Left lung (tissue), 10 donors: Measurements from ENCODE around the gene ARFGAP3. TPM values are rescaled to one million over a fixed set of nuclear protein-coding genes. Genes with fewer than 3 reads are reported as not detected.

Experiments used
- ATAC-seq: fragments of 200-7000 bp; cut with Tn5 transposase; one replicate; pipeline ENCODE4 v1.9.1; 2020; ENCODE audit warnings: moderate library complexity
- DNase-seq, 4 donors: peaks; one replicate each; pipeline ENCODE4 v3.0.0-alpha.2; 2013 to 2020
- H3K27ac ChIP-seq, 2 donors: fragments of 200-600 bp; sonication (generic) in 1 of 2; one replicate each; pipeline versions ENCODE4 v1.5.0 to v1.8.0; 2020 to 2021
- H3K27me3 ChIP-seq, 2 donors: fragments of 200-600 bp; sonication (generic) in 1 of 2; one replicate each; pipeline versions ENCODE4 v1.5.0 to v1.8.0; 2020 to 2021
- H3K36me3 ChIP-seq, 2 donors: fragments of 200-600 bp; sonication (generic) in 1 of 2; one replicate each; pipeline versions ENCODE4 v1.5.0 to v1.8.0; 2020 to 2021
- H3K4me1 ChIP-seq, 2 donors: fragments of 200-600 bp; one replicate each; pipeline ENCODE4 v1.8.0; 2021
- H3K4me3 ChIP-seq, 2 donors: fragments of 200-600 bp; sonication (generic) in 1 of 2; one replicate each; pipeline versions ENCODE4 v1.5.0 to v1.8.0; 2020 to 2021; ENCODE audit warnings: mild to moderate bottlenecking in 1 of 2
- H3K9me3 ChIP-seq, 2 donors: fragments of 200-600 bp; sonication (generic) in 1 of 2; one replicate each; pipeline versions ENCODE4 v1.5.0 to v1.8.0; 2020 to 2021
- intact Hi-C, 2 donors: fragments of 100-400 bp; cut with DNase I; formaldehyde crosslinking; loops; one replicate each; pipeline versions ENCODE4 v1.11.2 to v1.14.2; 2022
- polyA plus RNA-seq, 6 donors: library from polyadenylated mRNA; unstranded; fragments of 120-200 nt; gene quantifications; one replicate each; pipeline ENCODE4 v1.2.1, GENCODE V29; 2013; ENCODE audit not compliant: insufficient read length in 6 of 6
- total RNA-seq, 2 donors: library from RNA; stranded (reverse); fragmentation: NEBNext Ultra II Directional; extraction: Animal tissue kit (Norgen Biotek cat#: 25700); gene quantifications; one replicate each; pipeline ENCODE4 v1.2.1, GENCODE V29; 2021
- TF ChIP-seq, protein P1 (sequence below), 2 donors: fragments of 200-600 bp; sonication (generic) in 1 of 2; IDR thresholded peaks; one replicate each; pipeline versions ENCODE4 v1.5.0 to v1.8.0; 2021; ENCODE audit warnings: antibody characterized with exemption in 2 of 2
- donor health status: DM: no; HTN: yes; CAD: no.
- donor health status: DM: no; HTN: no; CAD: no.

The ARFGAP3 gene
- total and polyA plus RNA-seq, 8 donors: 42.4 to 58.1 (median 49.6) TPM

GRCh38 chr22:42847110-42847509 is 10.0 kb downstream of the ARFGAP3 start:
- DNase-seq: no peak
- TF ChIP-seq, protein P1, sequence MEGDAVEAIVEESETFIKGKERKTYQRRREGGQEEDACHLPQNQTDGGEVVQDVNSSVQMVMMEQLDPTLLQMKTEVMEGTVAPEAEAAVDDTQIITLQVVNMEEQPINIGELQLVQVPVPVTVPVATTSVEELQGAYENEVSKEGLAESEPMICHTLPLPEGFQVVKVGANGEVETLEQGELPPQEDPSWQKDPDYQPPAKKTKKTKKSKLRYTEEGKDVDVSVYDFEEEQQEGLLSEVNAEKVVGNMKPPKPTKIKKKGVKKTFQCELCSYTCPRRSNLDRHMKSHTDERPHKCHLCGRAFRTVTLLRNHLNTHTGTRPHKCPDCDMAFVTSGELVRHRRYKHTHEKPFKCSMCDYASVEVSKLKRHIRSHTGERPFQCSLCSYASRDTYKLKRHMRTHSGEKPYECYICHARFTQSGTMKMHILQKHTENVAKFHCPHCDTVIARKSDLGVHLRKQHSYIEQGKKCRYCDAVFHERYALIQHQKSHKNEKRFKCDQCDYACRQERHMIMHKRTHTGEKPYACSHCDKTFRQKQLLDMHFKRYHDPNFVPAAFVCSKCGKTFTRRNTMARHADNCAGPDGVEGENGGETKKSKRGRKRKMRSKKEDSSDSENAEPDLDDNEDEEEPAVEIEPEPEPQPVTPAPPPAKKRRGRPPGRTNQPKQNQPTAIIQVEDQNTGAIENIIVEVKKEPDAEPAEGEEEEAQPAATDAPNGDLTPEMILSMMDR (IDR thresholded peaks at IDR 0.05): no peak
- Histone ChIP-seq H3K9me3 (no peaks in the 10 kb centered on the region), H3K27ac (no peak overlapping the region), H3K4me3 (no peak overlapping the region), H3K4me1 (no peaks in the 10 kb centered on the region), H3K27me3 (no peaks in the 10 kb centered on the region), H3K36me3 (peaks cover 0 to 49% of the 10 kb centered on the region in 2 donors)
- intact Hi-C loops: no loop called here
- ATAC-seq: no peak

- DNase-seq: no peak
- peaks cover 0 to 66% of the 10 kb centered on the region in 2 donors for H3K36me3 ChIP-seq
- ATAC-seq: no peak
- no peak overlapping the region for H3K27ac ChIP-seq
- no peaks in the 10 kb centered on the region for H3K9me3 ChIP-seq
- no peak overlapping the region for H3K4me3 ChIP-seq
- H3K27me3 ChIP-seq: no peaks in the 10 kb centered on the region
- intact Hi-C loops: no loop called here
- TF ChIP-seq, protein P1 (IDR thresholded peaks at IDR 0.05): no peak
- no peaks in the 10 kb centered on the region for H3K4me1 ChIP-seq
Measured at GRCh38 chr22:42844756-42845155, 12.3 kb downstream of the ARFGAP3 start.

- H3K4me1 ChIP-seq: no peaks in the 10 kb centered on the region
- intact Hi-C loops: no loop called here
- TF ChIP-seq, protein P1 (IDR thresholded peaks at IDR 0.05): no peak
- peaks cover 0 to 82% of the 10 kb centered on the region in 2 donors for H3K36me3 ChIP-seq
- DNase-seq (no peak), ATAC-seq (no peak)
- no peak overlapping the region for H3K4me3 ChIP-seq
- no peaks in the 10 kb centered on the region for H3K9me3 ChIP-seq
- H3K27ac ChIP-seq: no peak overlapping the region
- H3K27me3 ChIP-seq: no peaks in the 10 kb centered on the region
Measured at GRCh38 chr22:42842658-42843370, 14.3 kb downstream of the ARFGAP3 start.

DNA sequence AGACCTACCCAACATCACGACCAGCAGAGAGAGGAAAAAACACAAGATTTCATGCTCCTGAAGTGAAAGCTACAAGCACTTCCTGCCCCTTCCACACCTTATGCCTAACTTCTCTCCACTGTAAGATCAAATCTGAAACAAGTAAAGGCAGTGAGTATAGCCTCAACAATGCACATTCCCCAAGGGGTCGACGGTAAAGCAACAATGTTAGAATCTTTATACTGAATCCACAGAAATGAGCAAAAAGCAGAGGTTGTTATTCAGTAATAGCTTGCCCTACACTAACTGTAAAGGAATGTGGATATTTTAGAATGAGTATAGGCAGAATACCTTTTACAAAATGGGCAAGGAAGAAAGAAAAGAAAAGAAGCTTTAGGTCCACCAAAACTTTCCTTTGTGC is 15.6 kb downstream of the ARFGAP3 start:
- TF ChIP-seq, protein P1 (IDR thresholded peaks at IDR 0.05): no peak
- H3K27ac ChIP-seq: no peak overlapping the region
- H3K27me3 ChIP-seq: no peaks in the 10 kb centered on the region
- H3K9me3 ChIP-seq: no peaks in the 10 kb centered on the region
- H3K4me1 ChIP-seq: no peaks in the 10 kb centered on the region
- DNase-seq: no peak
- no peak overlapping the region for H3K4me3 ChIP-seq
- no peak for ATAC-seq
- peaks cover 0 to 87% of the 10 kb centered on the region in 2 donors for H3K36me3 ChIP-seq
- intact Hi-C loops: no loop called here

GRCh38 chr22:42837556-42837955 is 19.5 kb downstream of the ARFGAP3 start:
- TF ChIP-seq, protein P1 (IDR thresholded peaks at IDR 0.05): no peak
- DNase-seq (no peak), ATAC-seq (no peak)
- H3K36me3 ChIP-seq: peaks cover 0 to 90% of the 10 kb centered on the region in 2 donors
- no peaks in the 10 kb centered on the region for H3K4me1 ChIP-seq
- intact Hi-C loops: no loop called here
- no peak overlapping the region for H3K27ac ChIP-seq
- no peaks in the 10 kb centered on the region for H3K9me3 ChIP-seq
- H3K4me3 ChIP-seq: no peak overlapping the region
- H3K27me3 ChIP-seq: no peaks in the 10 kb centered on the region
